ENCODE data around the gene CCL8.
"Not testable (repeated sequence)": the region's sequence is repeated elsewhere in the genome, so short reads cannot be mapped to it uniquely, and the experiment has no call there.

The CCL8 gene

DNA sequence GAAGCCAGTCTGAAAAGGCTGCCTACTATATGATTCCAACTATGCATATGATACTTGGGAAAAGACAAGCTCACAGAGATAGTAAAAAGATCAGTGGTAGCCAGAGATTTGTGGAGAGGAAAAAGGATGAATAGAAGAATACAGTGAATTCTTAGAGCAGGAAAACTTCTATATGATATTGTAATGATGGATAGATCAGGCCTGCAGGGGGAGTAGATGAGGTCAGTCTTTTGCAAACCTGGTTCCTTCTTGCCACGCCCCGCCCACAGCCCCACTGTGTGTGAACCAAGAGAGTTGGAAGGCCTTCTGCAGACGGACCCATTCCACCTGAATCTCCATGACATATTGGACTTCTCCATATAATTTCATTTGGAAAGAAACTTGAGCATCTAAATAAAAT lies 761 bp upstream of the CCL8 start:
- no peak for DNase-seq

GRCh38 chr17:34321964-34322363 lies 2.7 kb downstream of the CCL8 start:
- DNase-seq, result no peak

GRCh38 chr17:34327580-34327979 lies 8.3 kb downstream of the CCL8 start:
- not testable (repeated sequence) for DNase-seq

DNA sequence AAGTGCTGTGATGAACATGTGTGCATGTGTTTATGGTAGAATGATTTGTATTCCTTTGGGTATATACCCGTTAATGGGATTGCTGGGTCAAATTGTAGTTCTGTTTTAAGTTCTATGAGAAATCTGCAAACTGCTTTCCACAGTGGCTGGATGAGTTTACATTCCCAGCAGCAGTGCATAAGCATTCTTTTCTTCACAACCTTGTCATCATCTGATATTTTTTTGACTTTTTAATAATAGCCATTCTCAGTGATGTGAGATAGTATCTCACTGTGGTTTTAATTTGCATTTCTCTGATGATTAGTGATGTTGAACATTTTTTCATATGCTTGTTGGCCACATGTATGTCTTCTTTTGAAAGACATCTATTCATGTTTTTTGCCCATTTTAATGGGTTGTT lies 18.5 kb downstream of the CCL8 start:
- no peak for DNase-seq

DNA sequence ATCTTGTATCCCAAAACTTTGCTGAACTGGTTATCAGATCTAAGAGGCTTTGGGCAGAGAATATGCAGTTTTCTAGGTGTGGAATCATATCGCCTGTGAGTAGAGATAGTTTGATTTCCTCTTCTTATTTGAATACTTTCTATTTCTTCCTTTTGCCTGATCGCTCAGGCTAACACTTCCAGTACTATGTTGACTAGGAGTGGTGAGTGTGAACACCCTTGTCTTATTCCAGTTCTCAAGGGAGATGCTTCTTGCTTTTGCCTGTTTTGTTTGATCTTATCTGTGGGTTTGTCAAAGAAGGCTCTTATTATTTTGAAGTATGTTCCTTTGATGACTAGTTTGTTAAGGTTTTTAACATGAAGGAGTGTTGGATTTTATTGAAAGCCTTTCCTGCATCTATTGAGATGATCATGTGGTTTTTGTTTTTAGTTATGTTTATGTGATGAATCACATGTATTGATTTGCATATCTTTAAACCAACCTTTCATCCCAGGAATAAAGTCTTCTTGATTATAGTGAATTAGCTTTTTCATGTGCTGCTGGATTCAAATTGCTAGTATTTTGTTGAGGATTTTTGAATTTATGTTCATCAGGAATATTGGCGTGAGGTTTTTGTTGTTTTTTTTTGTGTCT lies 20.0 kb downstream of the CCL8 start:
- no peak for DNase-seq

GRCh38 chr17:34341916-34342315 lies 22.7 kb downstream of the CCL8 start:
- no peak for DNase-seq

GRCh38 chr17:34347063-34347462 lies 27.8 kb downstream of the CCL8 start:
- no peak for DNase-seq

- DNase-seq, result no peak
Observed at GRCh38 chr17:34349751-34350150, 30.5 kb downstream of the CCL8 start.

DNA sequence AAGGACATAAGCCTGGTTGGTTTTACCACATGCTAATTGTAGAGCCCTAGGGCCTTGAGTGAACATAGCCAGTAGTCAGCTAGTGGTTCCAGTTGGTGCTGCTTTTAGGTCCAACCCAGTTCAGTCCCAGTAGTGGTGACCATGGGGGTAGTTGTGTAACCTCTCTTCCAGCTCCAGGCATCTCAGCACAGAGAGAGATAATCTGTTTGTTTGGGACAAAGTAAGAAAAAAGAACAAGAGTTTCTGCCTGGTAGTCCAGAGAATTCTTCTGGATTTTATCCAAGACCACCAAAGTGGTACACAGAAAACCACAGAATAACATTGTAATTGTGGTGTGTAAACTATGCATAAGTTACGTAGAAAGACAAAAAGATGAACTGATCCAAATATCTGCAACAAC lies 31.9 kb downstream of the CCL8 start:
- DNase-seq, result no peak

GRCh38 chr17:34352191-34352590 lies 33.0 kb downstream of the CCL8 start:
- DNase-seq, result no peak

GRCh38 chr17:34354637-34355036 lies 35.4 kb downstream of the CCL8 start:
- DNase-seq, result no peak

- no peak for DNase-seq
Observed at GRCh38 chr17:34356194-34356593, 37.0 kb downstream of the CCL8 start, which contains the start of gene CCL13. TSS of gene CCL13 (plus strand) at chr17:34356480. CDS start at chr17:34356527, 47 bp downstream.

DNA sequence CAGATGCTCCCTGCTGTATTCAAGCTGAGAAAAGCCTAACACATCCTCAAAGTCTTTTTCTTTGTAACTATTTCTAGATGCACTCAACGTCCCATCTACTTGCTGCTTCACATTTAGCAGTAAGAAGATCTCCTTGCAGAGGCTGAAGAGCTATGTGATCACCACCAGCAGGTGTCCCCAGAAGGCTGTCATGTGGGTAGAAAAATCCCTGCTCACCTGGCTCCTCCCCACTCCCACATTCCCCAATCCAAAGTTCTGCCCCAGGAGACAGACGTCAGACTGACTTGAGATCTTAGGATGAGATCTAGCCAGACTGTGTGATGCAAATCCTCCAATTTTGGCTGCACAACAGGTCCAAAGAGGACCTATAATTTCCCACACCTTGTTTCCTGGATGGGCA lies 38.2 kb downstream of the CCL8 start:
- no peak for DNase-seq

GRCh38 chr17:34358631-34359030 lies 39.4 kb downstream of the CCL8 start:
- no peak for DNase-seq

- DNase-seq, result no peak
Observed at GRCh38 chr17:34360601-34361270, 41.5 kb downstream of the CCL8 start.

DNA sequence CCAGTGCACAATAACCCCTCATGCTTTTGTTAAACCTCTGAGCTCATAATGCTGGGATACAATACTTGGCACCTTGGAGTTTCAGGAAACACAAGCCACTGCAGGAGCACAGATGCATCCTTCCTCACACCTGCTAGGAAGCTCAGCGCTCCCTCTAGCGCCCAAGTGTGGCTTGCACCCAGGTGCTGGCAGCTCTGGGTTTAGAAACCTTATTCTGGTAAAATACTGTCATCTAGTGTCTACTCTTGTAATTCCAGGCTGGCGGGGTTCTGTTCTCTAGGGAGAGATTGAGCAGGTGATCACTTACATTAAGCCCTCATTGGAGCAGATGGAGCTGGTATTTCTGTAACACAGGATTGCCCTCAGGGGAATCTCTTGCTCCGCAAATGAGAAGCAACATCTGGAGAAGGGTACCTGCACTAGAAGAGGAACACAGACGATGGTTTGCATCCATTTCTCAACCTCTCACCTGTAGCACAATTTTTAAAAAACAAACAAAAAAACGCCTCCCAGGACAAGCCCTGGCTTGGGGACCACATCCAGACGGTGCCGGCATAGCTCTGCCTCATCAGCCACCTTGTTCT lies 42.3 kb downstream of the CCL8 start:
- DNase-seq, result peak; percentile 67 to 73

DNA sequence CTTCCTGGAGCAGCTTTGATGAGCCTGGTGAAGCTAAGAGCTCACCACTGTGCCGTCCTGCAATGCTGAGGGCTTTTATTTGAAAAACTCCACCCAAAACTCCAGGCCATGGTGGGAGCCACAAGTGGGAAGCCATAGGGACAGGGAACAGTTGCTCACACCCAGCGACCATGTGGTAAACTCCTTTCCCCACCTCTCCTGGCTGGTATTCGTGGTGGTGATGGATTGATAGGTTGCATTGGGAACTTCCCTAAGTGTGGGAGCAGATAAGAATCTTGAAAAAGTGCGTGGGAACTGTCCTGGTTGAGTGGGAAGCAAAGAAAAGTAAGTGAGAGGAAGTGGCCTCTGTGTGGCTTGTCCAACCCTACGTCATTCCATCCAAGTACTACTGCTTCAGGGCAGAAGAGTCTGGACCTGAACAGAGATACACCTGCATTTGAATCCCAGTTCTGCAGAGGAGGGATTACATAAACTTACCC lies 44.0 kb downstream of the CCL8 start, which contains the start of gene CCL1:
Gene CCL1 (minus strand): TSS at position 51 of the 479 bp plus-strand sequence. CDS start 72 bp downstream, outside the sequence.
- DNase-seq, result no peak

DNA sequence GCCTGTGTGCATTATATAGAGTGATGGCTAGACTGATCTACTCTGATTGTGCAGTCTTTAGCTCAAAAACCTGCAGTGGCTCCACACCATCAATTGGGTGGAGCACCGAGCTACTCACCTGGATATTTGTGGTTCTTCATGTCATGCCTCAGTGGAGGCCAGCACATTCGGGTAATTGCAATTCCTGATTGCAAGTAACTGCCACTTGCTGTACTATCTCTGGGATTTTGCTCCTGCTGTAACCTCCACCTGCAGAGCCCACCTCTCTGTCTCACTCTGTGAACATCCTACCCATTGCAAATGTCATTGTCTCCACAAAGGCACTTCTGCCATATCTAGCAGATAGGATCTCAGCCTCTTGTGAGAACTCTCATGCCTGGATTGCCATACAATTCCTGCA lies 45.5 kb downstream of the CCL8 start:
- no peak for DNase-seq

DNA sequence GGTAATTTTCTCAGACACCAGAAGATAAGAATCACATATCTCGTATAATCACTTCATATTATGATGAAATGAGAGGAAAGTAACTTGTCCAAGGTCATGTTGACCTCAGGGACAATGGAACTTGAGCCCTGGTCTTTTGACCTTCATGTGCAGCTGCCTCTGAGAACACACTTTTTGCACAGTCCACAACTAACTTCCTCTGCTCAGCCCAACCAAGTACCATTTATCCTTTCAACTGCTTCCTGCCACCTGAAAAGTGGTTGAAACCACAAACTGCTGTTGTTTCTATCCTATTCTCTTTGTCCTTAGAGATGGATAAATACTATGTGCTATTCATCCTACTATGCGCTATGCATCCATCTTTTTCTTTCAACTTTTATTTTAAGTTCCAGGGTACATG lies 46.1 kb downstream of the CCL8 start:
- no peak for DNase-seq

- DNase-seq, result no peak
Observed at GRCh38 chr17:34366010-34366409, 46.8 kb downstream of the CCL8 start.

GRCh38 chr17:34366529-34367107 lies 47.4 kb downstream of the CCL8 start:
- DNase-seq, result no peak

- DNase-seq, result no peak
Observed at GRCh38 chr17:34367486-34368195, 48.4 kb downstream of the CCL8 start.
